BLaER1 treated with 17β-estradiol and CSF1 and Interleukin-3, amounts not matched to agents 10 nM and 100 nM (cell line): ENCODE results near the gene COMMD3.
A peak's percentile ranks its signal among the peaks of the same experiment; 100 is the strongest.
"Not testable (repeated sequence)": the region's sequence is repeated elsewhere in the genome, so short reads cannot be mapped to it uniquely, and the experiment has no call there.

Experiments
- H3K27ac ChIP-seq, 11 experiments: shearing (Covaris generic); formaldehyde crosslinking; 2 replicates each; pipeline ENCODE4 v1.8.1; 2022
- H3K27me3 ChIP-seq, 11 experiments: shearing (Covaris generic); formaldehyde crosslinking; 2 replicates each; pipeline ENCODE4 v1.8.1; 2022
- H3K36me3 ChIP-seq, 11 experiments: shearing (Covaris generic); formaldehyde crosslinking; 2 replicates each; pipeline ENCODE4 v1.8.1; 2022
- H3K4me1 ChIP-seq, 10 experiments: shearing (Covaris generic); formaldehyde crosslinking; 2 replicates each; pipeline ENCODE4 v1.8.1; 2022
- H3K4me2 ChIP-seq, 11 experiments: shearing (Covaris generic); formaldehyde crosslinking; 2 replicates each; pipeline ENCODE4 v1.8.1; 2022
- H3K4me3 ChIP-seq, 10 experiments: shearing (Covaris generic); formaldehyde crosslinking; 2 replicates each; pipeline ENCODE4 v1.8.1; 2022
- H3K9ac ChIP-seq, 11 experiments: shearing (Covaris generic); formaldehyde crosslinking; 2 replicates each; pipeline ENCODE4 v1.8.1; 2022
- H3K9me3 ChIP-seq, 11 experiments: shearing (Covaris generic); formaldehyde crosslinking; replicated peaks in 1 of 11; 2 replicates each; pipeline ENCODE4 v1.8.1; 2022
- H4K20me1 ChIP-seq, 11 experiments: shearing (Covaris generic); formaldehyde crosslinking; 2 replicates each; pipeline ENCODE4 v1.8.1; 2022
- Cebpa-rat ChIP-seq, 11 experiments: shearing (Covaris generic); IDR thresholded peaks; 2 replicates each; pipeline ENCODE4 v1.8.1; 2022

The COMMD3 gene

DNA sequence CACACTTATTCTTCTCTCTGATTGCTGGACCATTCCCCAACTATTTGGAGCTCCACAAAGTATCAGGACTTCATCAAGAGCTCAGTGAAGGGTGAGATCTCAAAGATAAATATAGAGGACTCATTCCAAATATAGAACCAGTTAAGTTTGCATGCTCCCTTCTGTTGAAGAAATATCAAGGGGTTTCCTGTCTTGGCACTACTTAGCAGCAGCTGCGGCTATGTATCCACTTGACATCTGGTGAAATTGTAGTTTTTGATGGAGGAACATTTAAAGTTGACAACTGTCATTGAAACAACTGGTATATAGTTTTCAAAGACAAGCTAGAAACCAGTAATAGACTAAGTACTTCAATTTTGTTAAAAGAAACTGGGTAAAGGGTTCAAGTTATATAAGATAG lies 28.1 kb downstream of the COMMD3 start:
- H3K9ac ChIP-seq: peak overlapping the region in 8 of 11 experiments; percentile 17 to 97 (median 76); a peak in 14 of 22 replicates
- H3K9me3 ChIP-seq: peaks cover 12 to 22% (median 14%) of the 10 kb centered on the region in 11 experiments; a peak in 20 of 22 replicates
- peaks cover 64 to 94% (median 86%) of the 10 kb centered on the region in 11 experiments for H3K27me3 ChIP-seq
- peak overlapping the region in 6 of 10 experiments; percentile 27 to 70 (median 58); a peak in 7 of 20 replicates for H3K4me3 ChIP-seq
- peak overlapping the region; percentile 55 to 88 (median 75); a peak in 21 of 22 replicates for H3K4me2 ChIP-seq
- peaks cover 19 to 46% (median 38%) of the 10 kb centered on the region in 10 experiments for H3K4me1 ChIP-seq
- peaks cover 0 to 15% (median 0%) of the 10 kb centered on the region in 11 experiments; a peak in 7 of 22 replicates for H4K20me1 ChIP-seq
- H3K27ac ChIP-seq: peak overlapping the region in 9 of 11 experiments; percentile 67 to 98 (median 96); a peak in 17 of 22 replicates
- TF ChIP-seq Cebpa-rat (IDR thresholded peaks at IDR 0.05): no peak
- no peaks in the 10 kb centered on the region for H3K36me3 ChIP-seq

DNA sequence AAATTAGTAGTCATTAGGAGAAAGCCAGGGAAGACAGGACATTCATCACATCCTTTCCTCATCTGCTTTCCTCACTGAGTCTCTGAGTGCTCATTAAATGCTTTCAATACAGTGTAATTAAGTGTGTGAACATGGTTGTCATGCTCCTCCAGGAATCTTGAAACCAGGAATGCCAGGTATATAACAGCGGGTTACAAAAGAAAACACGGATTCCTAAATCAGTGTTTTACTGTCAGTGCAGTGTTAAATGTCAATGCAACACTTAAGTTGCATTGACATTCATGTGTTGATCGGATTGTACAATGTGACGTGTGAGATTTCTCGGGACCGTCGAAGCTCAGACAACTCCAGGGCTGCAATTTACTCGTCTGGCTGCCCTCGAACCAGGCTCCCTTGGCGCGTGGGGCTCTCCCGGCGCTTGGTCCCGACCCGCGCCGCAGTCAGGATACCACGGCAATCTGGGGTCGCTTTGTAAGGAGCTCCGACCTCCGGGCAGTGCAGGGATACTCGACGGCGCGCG lies 28.7 kb downstream of the COMMD3 start:
- peaks cover 58 to 88% (median 80%) of the 10 kb centered on the region in 11 experiments for H3K27me3 ChIP-seq
- peak overlapping the region; percentile 41 to 98 (median 94); a peak in 21 of 22 replicates for H3K27ac ChIP-seq
- peak overlapping the region; percentile 55 to 88 (median 75) for H3K4me2 ChIP-seq
- H3K4me1 ChIP-seq: peaks cover 13 to 40% (median 32%) of the 10 kb centered on the region in 10 experiments
- no peak for TF ChIP-seq Cebpa-rat (IDR thresholded peaks at IDR 0.05)
- H3K9ac ChIP-seq: peak overlapping the region; percentile 58 to 97 (median 73)
- peaks cover 0 to 15% (median 0%) of the 10 kb centered on the region in 11 experiments; a peak in 7 of 22 replicates for H4K20me1 ChIP-seq
- peaks cover 12 to 22% (median 14%) of the 10 kb centered on the region in 11 experiments; a peak in 20 of 22 replicates for H3K9me3 ChIP-seq
- no peaks in the 10 kb centered on the region for H3K36me3 ChIP-seq
- H3K4me3 ChIP-seq: peak overlapping the region; percentile 50 to 70 (median 60)

GRCh38 chr10:22345301-22346095 lies 29.3 kb downstream of the COMMD3 start, which contains the start of gene SPAG6:
Gene SPAG6, plus strand, starts transcription at chr10:22345496. Its CDS starts 116 bp downstream, at chr10:22345612.
- peak within 1 kb of the TSS; percentile 50 to 70 (median 60) for H3K4me3 ChIP-seq
- TF ChIP-seq Cebpa-rat (IDR thresholded peaks at IDR 0.05): no peak

DNA sequence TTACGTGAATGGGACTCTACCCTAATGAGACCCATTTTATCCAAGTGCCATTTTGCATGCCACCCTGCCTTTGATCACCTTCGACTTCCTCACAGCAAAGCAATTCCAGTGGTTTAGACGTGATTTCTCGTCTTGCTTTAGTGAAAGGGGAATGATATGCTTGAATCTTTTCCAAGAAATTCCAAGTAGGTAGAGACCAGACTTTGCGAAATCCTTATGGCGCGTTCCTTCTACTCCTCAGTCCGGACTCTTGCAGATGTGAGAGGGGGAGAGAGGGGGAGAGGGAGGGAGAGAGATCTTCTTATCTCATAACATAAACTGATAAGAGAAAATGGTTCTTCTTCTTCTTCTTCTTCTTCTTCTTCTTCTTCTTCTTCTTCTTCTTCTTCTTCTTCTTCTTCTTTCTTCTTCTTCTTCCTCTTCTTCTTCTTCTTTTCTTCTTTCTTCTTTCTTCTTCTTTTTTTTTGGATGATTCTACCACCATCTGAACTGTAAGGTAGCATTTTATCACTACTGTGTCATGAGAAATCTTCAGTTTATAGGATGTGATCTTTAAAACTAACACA lies 30.0 kb downstream of the COMMD3 start:
- Histone ChIP-seq H3K9ac (peak overlapping the region in 2 of 11 experiments; percentile 82 to 96; a peak in 2 of 22 replicates), H3K27me3 (peaks cover 48 to 74% (median 66%) of the 10 kb centered on the region in 11 experiments), H3K4me1 (peaks cover 11 to 39% (median 26%) of the 10 kb centered on the region in 10 experiments), H4K20me1 (peaks cover 0 to 7% (median 0%) of the 10 kb centered on the region in 11 experiments; a peak in 7 of 22 replicates), H3K9me3 (peaks cover 12 to 22% (median 14%) of the 10 kb centered on the region in 11 experiments; a peak in 20 of 22 replicates), H3K36me3 (no peaks in the 10 kb centered on the region), H3K27ac (peak overlapping the region in 2 of 11 experiments; percentile 76 to 97; a peak in 2 of 22 replicates), H3K4me3 (peak overlapping the region in 5 of 10 experiments; percentile 50 to 64 (median 62); a peak in 7 of 20 replicates), H3K4me2 (peak overlapping the region in 9 of 11 experiments; percentile 55 to 88 (median 75); a peak in 15 of 22 replicates)
- TF ChIP-seq Cebpa-rat (IDR thresholded peaks at IDR 0.05): no peak

More at GRCh38 chr10:22345301-22346095, 29.3 kb downstream of the COMMD3 start, which contains the start of gene SPAG6:
- H3K9me3 ChIP-seq: peaks cover 12 to 22% (median 14%) of the 10 kb centered on the region in 11 experiments; a peak in 20 of 22 replicates
- peak within 1 kb of the TSS; percentile 55 to 88 (median 75) for H3K4me2 ChIP-seq
- H3K9ac ChIP-seq: peak within 1 kb of the TSS; percentile 58 to 97 (median 73)
- H3K27ac ChIP-seq: peak within 1 kb of the TSS; percentile 41 to 98 (median 94); a peak in 21 of 22 replicates
- H3K36me3 ChIP-seq: no peaks in the 10 kb centered on the region
- peaks cover 0 to 12% (median 0%) of the 10 kb centered on the region in 11 experiments; a peak in 7 of 22 replicates for H4K20me1 ChIP-seq
- H3K4me1 ChIP-seq: peaks cover 11 to 39% (median 27%) of the 10 kb centered on the region in 10 experiments
- H3K27me3 ChIP-seq: peaks cover 55 to 81% (median 73%) of the 10 kb centered on the region in 11 experiments

GRCh38 chr10:22349755-22350154 lies 33.6 kb downstream of the COMMD3 start:
- no peak overlapping the region for H3K4me3 ChIP-seq
- H3K27ac ChIP-seq: no peak overlapping the region
- H3K27me3 ChIP-seq: peaks cover 15 to 39% (median 31%) of the 10 kb centered on the region in 11 experiments
- no peak overlapping the region for H3K9ac ChIP-seq
- H3K36me3 ChIP-seq: no peaks in the 10 kb centered on the region
- no peaks in the 10 kb centered on the region for H4K20me1 ChIP-seq
- H3K4me2 ChIP-seq: no peak overlapping the region
- peaks cover 0 to 13% (median 10%) of the 10 kb centered on the region in 10 experiments; a peak in 14 of 20 replicates for H3K4me1 ChIP-seq
- TF ChIP-seq Cebpa-rat (IDR thresholded peaks at IDR 0.05): no peak
- peaks cover 12 to 21% (median 14%) of the 10 kb centered on the region in 11 experiments; a peak in 20 of 22 replicates for H3K9me3 ChIP-seq

DNA sequence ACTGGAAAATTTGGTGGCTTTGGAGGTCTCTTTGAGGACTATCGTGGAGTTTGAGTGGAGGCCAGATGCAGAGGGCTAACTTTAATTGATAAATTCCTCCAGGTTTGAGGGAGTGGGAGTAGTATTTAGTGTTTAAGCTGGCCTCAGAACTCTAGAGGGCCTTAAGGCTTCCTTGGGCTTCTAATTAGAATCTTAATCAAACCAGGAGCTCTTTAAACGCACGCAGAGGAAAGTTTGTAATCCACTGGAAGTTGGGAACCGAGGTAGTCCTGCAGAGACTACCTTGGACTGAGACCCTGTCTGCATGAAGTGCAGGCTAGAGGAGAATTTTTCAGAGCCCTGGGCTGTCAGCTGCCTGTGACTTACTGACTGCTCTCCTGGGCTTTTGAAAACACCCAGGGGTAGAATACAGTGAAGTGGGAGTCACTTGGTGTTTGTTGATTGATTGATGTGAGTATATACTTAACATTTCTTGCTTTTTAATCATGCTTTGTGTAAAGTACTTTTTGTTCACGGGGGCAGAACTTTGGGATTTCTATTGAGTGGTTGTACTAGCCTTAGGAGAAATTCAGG lies 35.0 kb downstream of the COMMD3 start:
- TF ChIP-seq Cebpa-rat (IDR thresholded peaks at IDR 0.05): no peak
- peaks cover 0 to 7% (median under 1%) of the 10 kb centered on the region in 11 experiments; a peak in 7 of 22 replicates for H3K9me3 ChIP-seq

DNA sequence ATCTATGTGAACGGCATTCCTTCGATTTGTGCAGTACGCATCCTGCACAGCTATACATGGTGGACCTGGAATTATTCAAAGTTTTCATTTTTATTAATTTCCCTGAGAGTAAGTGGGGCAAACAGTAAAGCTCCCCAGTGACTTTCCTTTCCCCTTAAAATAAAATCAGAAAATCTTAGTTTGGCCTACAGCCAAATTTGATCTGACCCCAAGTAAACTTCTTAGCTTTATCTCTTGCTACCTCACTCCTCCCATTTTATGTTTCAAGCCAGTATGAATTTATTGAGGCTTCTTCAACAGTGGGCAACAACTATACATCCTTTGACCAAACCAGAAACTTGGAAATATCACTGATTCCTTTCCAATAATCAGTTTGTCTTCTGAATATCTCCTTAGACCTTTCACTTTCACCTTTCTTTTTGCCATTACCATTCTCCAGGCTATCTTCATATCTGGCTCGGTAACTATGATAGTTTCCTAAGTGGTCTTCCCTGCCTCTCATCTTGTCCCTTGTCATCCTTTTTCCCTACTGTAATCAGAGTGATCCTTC lies 40.2 kb downstream of the COMMD3 start:
- TF ChIP-seq Cebpa-rat (IDR thresholded peaks at IDR 0.05): no peak
- Histone ChIP-seq H4K20me1 (no peaks in the 10 kb centered on the region), H3K4me3 (no peak overlapping the region), H3K9me3 (no peaks in the 10 kb centered on the region; a peak in 1 of 22 replicates), H3K4me2 (no peak overlapping the region), H3K27me3 (no peaks in the 10 kb centered on the region), H3K36me3 (no peaks in the 10 kb centered on the region), H3K27ac (no peak overlapping the region), H3K9ac (no peak overlapping the region), H3K4me1 (no peaks in the 10 kb centered on the region)

More for the DNA sequence above, 35.0 kb downstream of the COMMD3 start:
- H3K4me1 ChIP-seq: no peaks in the 10 kb centered on the region
- H3K36me3 ChIP-seq: no peaks in the 10 kb centered on the region
- peaks cover under 1 to 24% (median 16%) of the 10 kb centered on the region in 11 experiments; a peak in 19 of 22 replicates for H3K27me3 ChIP-seq
- H3K4me2 ChIP-seq: no peak overlapping the region
- H3K4me3 ChIP-seq: no peak overlapping the region
- H3K9ac ChIP-seq: no peak overlapping the region
- H4K20me1 ChIP-seq: no peaks in the 10 kb centered on the region
- no peak overlapping the region for H3K27ac ChIP-seq

GRCh38 chr10:22357770-22358169 lies 41.6 kb downstream of the COMMD3 start:
- H4K20me1 ChIP-seq, H3K27me3 ChIP-seq, H3K9ac ChIP-seq, H3K36me3 ChIP-seq, H3K9me3 ChIP-seq, H3K4me1 ChIP-seq, H3K4me3 ChIP-seq, H3K27ac ChIP-seq, H3K4me2 ChIP-seq: not testable (repeated sequence)
